Heart right ventricle (tissue), 16 donors: ENCODE data around the gene PSENEN. TPM values are rescaled to one million over a fixed set of nuclear protein-coding genes. Genes with fewer than 3 reads are reported as not detected.
"Not testable (repeated sequence)": the region's sequence is repeated elsewhere in the genome, so short reads cannot be mapped to it uniquely, and the experiment has no call there.

ENCODE experiments used
- ATAC-seq, 8 donors: fragments of 200-7000 bp; cut with Tn5 transposase; one replicate each; pipeline ENCODE4 v1.9.1; 2020; ENCODE audit warnings: mild to moderate bottlenecking in 8 of 8, moderate library complexity in 8 of 8, moderate number of reproducible peaks in 1 of 8
- DNase-seq, 2 donors: peaks; one replicate each; pipeline ENCODE4 v3.0.0-alpha.2; 2020
- H3K27ac ChIP-seq, 10 donors: fragments of 200-600 bp; sonication (generic) in 2 of 10; one replicate each; pipeline versions ENCODE4 v1.5.0 to v1.8.0; 2020 to 2022; ENCODE audit warnings: mild to moderate bottlenecking in 3 of 10
- H3K27me3 ChIP-seq, 7 donors: fragments of 200-600 bp; one replicate each; pipeline ENCODE4 v1.8.0; 2021 to 2022; ENCODE audit warnings: mild to moderate bottlenecking in 2 of 7
- H3K36me3 ChIP-seq, 9 donors: fragments of 200-600 bp; sonication (generic) in 1 of 9; one replicate each; pipeline versions ENCODE4 v1.5.0 to v1.8.0; 2020 to 2022; ENCODE audit warnings: mild to moderate bottlenecking in 2 of 9
- H3K4me1 ChIP-seq, 9 donors: fragments of 200-600 bp; sonication (generic) in 1 of 9; one replicate each; pipeline versions ENCODE4 v1.5.0 to v1.8.0; 2020 to 2022; ENCODE audit warnings: mild to moderate bottlenecking in 4 of 9
- H3K4me3 ChIP-seq, 10 donors: fragments of 200-600 bp; sonication (generic) in 2 of 10; one replicate each; pipeline versions ENCODE4 v1.5.0 to v1.8.0; 2020 to 2022; ENCODE audit warnings: mild to moderate bottlenecking in 7 of 10, moderate library complexity in 2 of 10
- H3K9me3 ChIP-seq, 11 donors: fragments of 200-600 bp in 10 of 11; sonication (generic) in 2 of 11; one replicate each; pipeline versions ENCODE4 v1.5.0 to v1.8.0; 2013 to 2022; ENCODE audit warnings: mild to moderate bottlenecking in 2 of 11, control low read depth in 1 of 11, moderate library complexity in 1 of 11
- WGBS, 2 donors: extraction: QIAGEN DNeasy Blood & Tissue Kit; methylation state at CpG; one replicate each; pipeline ENCODE4 v1.1.7; 2013; ENCODE audit warnings: inconsistent platforms in 1 of 2; 5-methylcytosine and 5-hydroxymethylcytosine counted together
- intact Hi-C, 10 donors: fragments of 100-400 bp; cut with DNase I; formaldehyde crosslinking; loops; one replicate each; pipeline versions ENCODE4 v1.11.1 to v1.14.2; 2022
- polyA plus RNA-seq, 2 donors: library from polyadenylated mRNA; stranded (reverse); fragments of 200-250 nt; gene quantifications; one replicate each; pipeline ENCODE4 v1.2.3, GENCODE V29; 2013
- total RNA-seq, 10 donors: library from RNA; stranded (reverse); fragmentation: NEBNext Ultra II Directional in 3 of 10; extraction: Animal tissue kit (Norgen Biotek cat#: 25700) in 3 of 10; gene quantifications; one replicate each; pipeline versions ENCODE4 v1.2.1 to v1.2.4, GENCODE V29; 2021 to 2023
- TF ChIP-seq, protein P1 (sequence below), 9 donors: fragments of 200-600 bp; sonication (generic) in 2 of 9; IDR thresholded peaks; one replicate each; pipeline versions ENCODE4 v1.5.0 to v1.8.0; 2021 to 2022; ENCODE audit warnings: antibody characterized with exemption in 9 of 9, mild to moderate bottlenecking in 5 of 9, moderate library complexity in 1 of 9
- donor health status: Arrhythmogenic right ventricular cardiomyopathy.
- donor health status: ischemic (EF 13 %, LVEDD 7.1; RV severe dilation, severe dysfunction).
- donor health status: healthy with polysubstance abuse.
- donor health status: DM: no; HTN: yes; CAD: no.
- donor health status: DM: no; HTN: no; CAD: no.
- donor health status: ischemic (EF 25% LVEDD 6.9; RV normal size, moderate dysfunction).
- donor health status: ischemic (EF 25% LVEDD 5.7; RV mildly dilated, moderate dysfunction).
- donor health status: healthy.
- donor health status: DM: yes; HTN: yes; CAD: no.
- donor health status: Ischemic cardiomyopathy.
- donor health status: ischemic (EF 35%, LVEDD 5.7; RV mildly dilated, moderate dysfunction).
- donor health status: nonischemic (EF 11% LVEDD 7.7; RV severe dilation, severe dysfunction).
- donor health status: DM: yes; HTN: yes; CAD: no.
- donor health status: PGD.
- donor health status: ischemic (EF 29% LVEDD 5.4; RV normal size, mild dysfunction).
- donor health status: nonischemic (EF 23%, LVEDD 6.1; RV moderate dilation, normal function).

The PSENEN gene
- total and polyA plus RNA-seq, 12 donors: 34.8 to 149 (median 47.2) TPM

DNA sequence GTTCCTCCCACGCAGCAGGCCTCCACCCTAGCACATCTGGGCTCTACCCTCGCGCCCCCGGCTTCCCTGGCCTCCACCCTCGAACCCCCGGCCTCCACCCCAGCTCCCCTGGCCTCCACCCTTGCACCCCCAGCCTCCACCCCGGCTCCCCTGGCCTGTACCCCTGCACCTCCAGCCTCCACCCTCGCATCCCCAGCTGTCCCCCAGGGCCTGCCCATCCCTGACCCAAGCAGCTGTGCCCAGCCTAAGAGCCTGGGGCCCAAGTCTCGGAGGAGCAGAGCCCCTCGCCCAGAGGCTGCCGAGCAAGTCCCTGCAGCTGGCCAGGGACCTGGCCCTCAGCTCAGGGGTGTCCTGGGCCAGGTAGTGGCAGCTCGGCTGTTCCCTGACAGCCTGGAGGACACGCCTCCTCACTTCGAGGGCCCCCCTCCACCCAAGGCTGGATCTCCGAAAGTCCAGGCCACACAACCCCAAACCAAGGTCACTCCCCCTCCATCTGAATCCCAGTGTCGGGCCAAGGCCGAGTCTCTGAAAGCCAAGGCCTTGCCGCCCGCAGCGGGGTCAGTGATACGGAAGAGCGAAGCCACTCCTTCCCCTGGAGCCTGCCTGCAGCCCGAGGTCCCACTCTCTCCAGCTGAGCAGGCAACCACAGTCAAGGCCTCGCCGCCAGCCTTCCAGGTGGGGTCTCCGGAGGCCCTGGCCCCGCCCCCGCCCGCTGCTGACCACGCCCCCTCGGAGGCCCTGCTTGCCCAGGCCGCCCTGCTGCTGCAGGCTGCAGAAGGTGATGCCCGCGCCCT lies 22.0 kb downstream of the PSENEN start:
- H3K27ac ChIP-seq: no peak overlapping the region
- no peak overlapping the region for H3K4me3 ChIP-seq
- TF ChIP-seq, protein P1, sequence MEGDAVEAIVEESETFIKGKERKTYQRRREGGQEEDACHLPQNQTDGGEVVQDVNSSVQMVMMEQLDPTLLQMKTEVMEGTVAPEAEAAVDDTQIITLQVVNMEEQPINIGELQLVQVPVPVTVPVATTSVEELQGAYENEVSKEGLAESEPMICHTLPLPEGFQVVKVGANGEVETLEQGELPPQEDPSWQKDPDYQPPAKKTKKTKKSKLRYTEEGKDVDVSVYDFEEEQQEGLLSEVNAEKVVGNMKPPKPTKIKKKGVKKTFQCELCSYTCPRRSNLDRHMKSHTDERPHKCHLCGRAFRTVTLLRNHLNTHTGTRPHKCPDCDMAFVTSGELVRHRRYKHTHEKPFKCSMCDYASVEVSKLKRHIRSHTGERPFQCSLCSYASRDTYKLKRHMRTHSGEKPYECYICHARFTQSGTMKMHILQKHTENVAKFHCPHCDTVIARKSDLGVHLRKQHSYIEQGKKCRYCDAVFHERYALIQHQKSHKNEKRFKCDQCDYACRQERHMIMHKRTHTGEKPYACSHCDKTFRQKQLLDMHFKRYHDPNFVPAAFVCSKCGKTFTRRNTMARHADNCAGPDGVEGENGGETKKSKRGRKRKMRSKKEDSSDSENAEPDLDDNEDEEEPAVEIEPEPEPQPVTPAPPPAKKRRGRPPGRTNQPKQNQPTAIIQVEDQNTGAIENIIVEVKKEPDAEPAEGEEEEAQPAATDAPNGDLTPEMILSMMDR (IDR thresholded peaks at IDR 0.05): no peak
- no peaks in the 10 kb centered on the region for H3K27me3 ChIP-seq
- ATAC-seq (peak; percentile 9 to 71 (median 45)), DNase-seq (no peak)
- H3K36me3 ChIP-seq: peaks cover 0 to 41% (median 0%) of the 10 kb centered on the region in 9 donors
- 60 to 67% methylated on average over 32 to 34 of the region's 34 CpGs for WGBS, 2 donors
- no peaks in the 10 kb centered on the region for H3K4me1 ChIP-seq
- no peaks in the 10 kb centered on the region for H3K9me3 ChIP-seq
- intact Hi-C loops: no loop called here

DNA sequence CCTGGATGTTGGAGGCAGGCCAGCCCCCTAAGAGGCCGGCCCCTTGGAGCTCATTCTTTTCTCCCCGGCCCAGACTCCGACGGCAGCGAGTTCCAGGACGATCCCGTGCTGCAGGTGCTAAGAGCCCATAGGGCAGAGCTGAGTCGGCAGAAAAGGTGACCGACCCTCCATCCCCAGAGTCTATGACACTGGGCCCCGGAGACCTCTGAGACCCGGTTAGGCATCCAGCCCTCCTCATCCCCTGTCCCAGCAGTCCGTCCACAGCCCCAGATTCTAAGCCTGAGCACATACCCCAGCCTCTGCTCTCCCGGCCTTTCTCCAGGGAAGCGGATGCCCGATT lies 22.6 kb downstream of the PSENEN start:
- TF ChIP-seq, protein P1 (IDR thresholded peaks at IDR 0.05): no peak

DNA sequence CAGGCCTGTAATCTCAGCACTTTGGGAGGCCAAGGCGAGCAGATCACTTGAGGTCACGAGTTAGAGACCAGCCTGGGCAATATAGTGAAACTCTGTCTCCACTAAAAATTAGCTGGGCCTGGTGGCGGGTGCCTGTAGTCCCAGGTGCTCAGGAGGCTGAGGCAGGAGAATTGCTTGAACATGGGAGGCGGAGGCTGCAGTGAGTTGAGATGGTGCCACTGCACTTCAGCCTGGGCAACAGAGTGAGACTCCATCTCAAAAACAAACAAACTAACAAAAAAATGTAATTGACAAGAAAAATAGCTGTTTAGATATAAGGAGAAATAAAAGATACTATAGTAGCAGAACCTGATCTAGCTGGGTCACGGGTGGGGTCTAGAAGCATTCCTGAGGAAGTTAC lies 26.9 kb downstream of the PSENEN start:
- ATAC-seq, H3K36me3 ChIP-seq, H3K27me3 ChIP-seq, H3K4me3 ChIP-seq, DNase-seq, H3K9me3 ChIP-seq, H3K27ac ChIP-seq: not testable (repeated sequence)
- intact Hi-C loops: loop anchor here in 2 of 10 donors (10.0 kb wide), 1 partner anchor 162 kb away; the partner anchor contains the start of gene LRFN3 (in 2 of the 2)
- peaks cover 0 to 18% (median 7%) of the 10 kb centered on the region in 9 donors for H3K4me1 ChIP-seq
- WGBS, 2 donors: 94 to 95% methylated on average over 5 of the region's 5 CpGs

More for the DNA sequence above, 22.6 kb downstream of the PSENEN start:
- Histone ChIP-seq H3K27me3 (no peaks in the 10 kb centered on the region), H3K9me3 (no peaks in the 10 kb centered on the region), H3K27ac (no peak overlapping the region), H3K4me1 (no peaks in the 10 kb centered on the region), H3K4me3 (no peak overlapping the region), H3K36me3 (peaks cover 0 to 36% (median 0%) of the 10 kb centered on the region in 9 donors)
- intact Hi-C loops: no loop called here
- ATAC-seq (peak in 4 of 8 donors; percentile 3 to 27 (median 10)), DNase-seq (no peak)
- WGBS, 2 donors: 61 to 69% methylated on average over 15 of the region's 15 CpGs

DNA sequence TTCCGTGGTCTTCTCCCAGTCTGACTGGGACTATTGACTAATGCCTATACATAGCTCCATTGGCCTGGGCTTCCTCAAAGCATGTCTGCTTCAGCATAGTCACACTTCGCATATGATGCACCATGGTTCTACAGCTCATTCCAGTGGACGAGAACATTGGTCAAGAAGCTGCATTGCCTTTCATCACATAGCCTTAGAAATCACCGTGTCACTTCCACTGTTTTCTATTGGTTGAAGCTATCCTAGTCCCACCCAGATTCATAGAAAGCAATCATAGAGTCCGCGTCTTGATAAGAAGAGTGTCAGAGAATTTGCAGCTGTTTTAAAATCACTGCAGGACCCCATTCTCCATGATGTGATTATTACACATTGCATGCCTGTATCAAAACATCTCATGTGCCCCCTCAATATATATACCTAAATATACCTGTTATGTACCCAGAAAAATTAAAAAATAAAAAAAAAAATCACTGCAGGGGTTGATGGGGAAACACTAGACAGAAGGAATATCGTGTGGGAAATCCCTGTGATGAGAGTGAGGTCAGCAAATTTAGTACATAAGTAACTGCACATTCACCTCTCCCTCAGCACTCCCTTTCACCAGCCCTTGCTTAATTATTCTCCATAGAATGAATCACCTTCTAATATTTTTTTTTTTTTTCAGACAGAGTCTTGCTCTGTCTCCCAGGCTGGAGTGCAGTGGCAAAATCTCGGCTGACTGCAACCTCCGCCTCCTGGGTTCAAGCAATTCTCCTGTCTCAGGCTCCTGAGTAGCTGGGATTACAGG lies 27.8 kb downstream of the PSENEN start:
- ATAC-seq: no peak
- TF ChIP-seq, protein P1 (IDR thresholded peaks at IDR 0.05): no peak
- H3K27me3 ChIP-seq: no peaks in the 10 kb centered on the region
- no peaks in the 10 kb centered on the region for H3K9me3 ChIP-seq
- no peak overlapping the region for H3K4me3 ChIP-seq
- H3K36me3 ChIP-seq: peaks cover 0 to 13% (median 0%) of the 10 kb centered on the region in 9 donors
- no peak overlapping the region for H3K27ac ChIP-seq
- no peak for DNase-seq
- intact Hi-C loops: loop anchor here in 2 of 10 donors (10.0 kb wide), 1 partner anchor 162 kb away; the partner anchor contains the start of gene LRFN3 (in 2 of the 2)
- peaks cover 0 to 18% (median 7%) of the 10 kb centered on the region in 9 donors for H3K4me1 ChIP-seq
- 45 to 51% methylated on average over 9 of the region's 9 CpGs for WGBS, 2 donors
